GM19397 (cell line): Measurements from ENCODE around the gene JADE2.
"Not testable (repeated sequence)": the region's sequence is repeated elsewhere in the genome, so short reads cannot be mapped to it uniquely, and the experiment has no call there.

Source experiments
- ATAC-seq: cut with Tn5 transposase; IDR thresholded peaks from one replicate; pipeline ENCODE4 v1.9.1; 2021; ENCODE audit warnings: mild to moderate bottlenecking, moderate library complexity; ENCODE audit not compliant: unreplicated experiment

JADE2 gene

DNA sequence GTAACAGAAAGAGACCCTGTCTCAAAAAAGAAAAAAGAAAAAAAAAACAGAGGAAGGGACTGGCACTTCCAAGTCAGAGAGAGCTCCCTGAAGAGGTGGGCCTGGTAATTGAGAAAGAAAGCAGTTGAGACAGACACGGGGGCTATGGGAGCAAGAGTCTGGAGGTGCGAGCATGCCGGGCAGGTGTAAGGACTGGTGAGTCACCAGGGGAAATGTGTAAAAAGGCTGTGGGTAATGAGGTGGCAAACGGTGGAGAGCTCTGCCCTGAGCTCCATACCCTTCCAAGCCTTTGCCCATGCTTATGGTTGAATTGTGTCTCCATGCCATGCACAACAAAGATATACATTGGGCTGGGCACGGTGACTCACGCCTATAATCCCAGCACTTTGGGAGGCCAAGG lies 18.0 kb upstream of the JADE2 start:
- no peak for ATAC-seq

DNA sequence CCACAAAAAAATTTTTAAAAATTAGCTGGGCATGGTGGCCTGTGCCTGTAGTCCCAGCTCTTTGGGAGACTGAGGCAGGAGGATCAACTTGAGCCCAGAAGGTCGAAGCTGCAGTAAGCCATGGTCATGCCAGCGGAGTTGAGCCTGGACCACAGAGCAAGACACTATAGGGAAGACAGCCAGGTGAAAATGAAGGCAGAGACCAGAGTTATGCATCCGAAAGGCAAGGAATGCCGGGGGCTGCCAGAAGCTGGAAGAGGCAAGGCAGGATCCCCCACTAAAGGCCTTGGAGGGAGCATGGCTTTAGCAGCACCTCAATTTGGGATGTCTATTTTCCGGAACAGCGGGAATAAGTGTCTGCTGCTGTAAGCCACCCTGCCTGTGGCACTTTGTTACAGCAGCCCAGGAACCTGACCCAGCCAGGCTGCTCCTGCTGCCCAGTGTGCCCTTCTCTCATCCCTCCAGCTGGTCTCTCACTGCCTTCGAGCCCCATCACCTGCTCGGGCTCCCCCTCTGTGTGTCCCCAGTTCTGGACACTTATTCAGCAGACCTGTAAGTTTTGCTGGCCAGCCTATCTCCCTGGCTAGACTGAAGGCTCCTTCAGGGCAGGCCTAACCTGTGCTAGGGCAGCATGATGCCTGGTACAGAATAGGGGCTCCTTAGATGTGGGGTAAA lies 16.8 kb upstream of the JADE2 start:
- ATAC-seq = no peak

DNA sequence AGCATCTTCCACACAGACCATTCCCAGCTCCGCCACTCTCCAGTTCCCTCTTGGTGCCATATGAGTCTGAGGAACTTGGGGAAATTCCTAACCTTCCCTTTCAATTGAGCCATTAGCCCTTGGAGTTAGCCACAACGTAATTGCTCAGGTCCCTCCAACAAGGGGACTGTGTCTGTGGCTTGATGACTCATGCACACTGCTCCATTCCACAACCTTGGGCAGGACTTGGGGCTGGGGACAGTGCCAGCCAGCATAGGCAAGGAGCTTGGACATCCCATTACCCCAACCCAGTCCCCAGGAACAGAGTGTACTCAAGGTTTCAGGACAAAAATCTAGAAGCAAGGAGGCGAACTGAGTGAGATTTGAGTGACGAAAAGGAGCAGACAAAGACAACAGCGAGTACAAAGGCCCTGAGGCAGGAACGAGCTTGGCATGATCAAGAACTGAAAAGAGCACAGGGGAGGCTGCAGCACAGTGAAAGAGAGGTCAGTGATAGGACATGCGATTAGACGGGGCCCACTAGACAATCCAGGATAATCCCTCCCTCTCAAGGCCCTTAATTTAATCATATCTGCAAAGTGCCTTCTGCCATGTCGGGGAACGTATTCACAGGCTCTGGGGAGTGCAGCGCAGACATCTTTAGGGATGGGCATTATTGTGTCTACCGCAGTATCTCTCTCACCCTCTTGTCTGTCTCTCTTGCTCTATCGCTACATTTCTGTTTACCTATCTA lies 16.0 kb upstream of the JADE2 start:
- no peak for ATAC-seq

DNA sequence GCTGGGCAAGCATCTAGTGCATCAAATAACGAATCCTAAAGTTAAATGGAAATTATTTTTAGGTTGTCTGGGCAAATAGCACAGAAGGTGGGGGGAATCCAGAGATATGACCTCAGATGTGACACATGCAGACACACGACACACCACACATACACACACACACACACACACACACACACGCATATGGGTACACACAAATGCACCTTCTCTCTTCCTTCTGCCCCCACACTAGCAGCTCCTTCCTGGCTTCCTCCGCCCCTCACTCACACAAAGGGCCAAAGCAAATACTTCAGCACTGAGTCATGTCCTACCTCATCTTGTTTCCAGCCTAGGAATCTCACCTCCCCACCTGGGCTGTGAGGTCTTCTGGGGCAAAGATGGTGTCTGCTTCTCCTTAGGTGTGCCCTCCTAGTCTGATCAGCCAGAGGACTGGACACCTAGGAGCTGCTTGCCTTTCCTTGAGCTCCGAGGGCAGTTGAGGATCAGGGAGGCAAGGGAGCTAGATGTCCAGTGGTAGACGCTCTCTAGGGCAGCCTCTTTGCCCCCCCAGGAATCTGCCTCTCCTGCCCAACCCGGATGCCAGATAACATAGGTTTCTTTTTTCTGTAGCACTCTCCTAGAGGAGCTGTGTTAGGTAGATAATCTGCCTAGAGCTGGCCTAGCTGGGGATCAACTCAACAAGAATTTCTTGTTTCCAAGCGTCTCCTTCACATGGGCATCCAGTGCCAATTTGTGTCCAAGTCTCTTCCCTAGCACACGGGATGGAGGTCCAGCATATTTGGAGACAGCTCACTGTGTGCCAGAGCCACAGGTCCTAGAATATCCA lies 14.3 kb upstream of the JADE2 start:
- no peak for ATAC-seq

DNA sequence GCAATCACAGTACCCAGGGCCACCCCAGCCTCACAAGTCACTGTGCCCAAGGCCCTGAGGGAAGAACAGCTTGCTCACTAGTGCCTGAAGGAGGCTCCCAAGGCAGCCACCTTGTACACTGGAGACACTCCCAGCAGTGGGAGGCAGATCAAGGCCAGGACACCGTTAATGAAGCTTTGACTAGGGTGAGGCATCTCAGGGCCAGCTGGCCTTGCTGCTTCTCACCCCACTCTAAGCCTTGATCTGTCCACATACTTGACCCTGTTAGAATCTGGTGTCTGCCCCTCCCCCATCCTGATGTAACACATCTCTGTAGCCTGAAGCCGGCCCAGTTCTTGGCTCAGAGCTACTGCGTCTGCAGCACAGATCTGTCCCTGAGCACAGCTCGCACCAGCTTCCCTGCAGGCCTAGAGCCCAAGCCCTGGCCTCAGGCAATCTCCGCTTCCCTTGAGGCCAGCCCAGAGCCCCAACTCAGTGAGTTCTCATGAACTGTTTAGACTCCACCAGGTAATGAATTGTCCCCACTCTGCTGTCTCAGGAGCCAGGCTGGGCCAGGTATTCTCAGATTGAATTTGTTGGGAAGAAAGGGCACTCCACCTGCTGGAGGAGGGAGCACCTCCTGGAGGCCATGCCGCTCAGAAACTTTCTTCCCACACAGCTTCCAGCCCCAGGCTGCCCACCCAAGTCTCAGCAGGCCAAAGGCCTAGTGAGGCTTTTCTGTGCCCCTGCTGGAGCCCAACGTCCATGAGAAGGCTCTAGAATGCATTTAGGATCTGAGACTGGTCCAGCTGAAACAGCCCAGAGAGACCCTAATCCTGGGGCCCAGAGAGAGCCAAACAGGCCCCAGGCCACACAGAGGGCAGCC lies 13.4 kb upstream of the JADE2 start:
- no peak for ATAC-seq

DNA sequence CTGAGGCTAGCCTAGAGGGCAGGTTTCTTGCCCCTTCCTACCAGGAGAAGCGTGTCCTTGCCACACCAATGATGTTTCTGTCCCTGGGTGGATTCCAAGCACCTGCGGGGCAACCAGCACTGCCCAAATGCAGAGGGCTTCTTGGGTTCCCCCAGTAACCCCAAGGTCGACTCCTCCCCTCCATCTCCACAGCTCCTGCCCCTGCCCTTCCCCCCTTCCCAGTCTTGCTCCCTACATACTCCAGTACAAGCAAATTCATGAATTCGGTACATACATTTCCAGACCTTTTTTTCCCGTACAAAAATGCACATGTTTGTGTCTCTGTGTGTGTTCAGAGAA lies 12.8 kb upstream of the JADE2 start:
- ATAC-seq = no peak

DNA sequence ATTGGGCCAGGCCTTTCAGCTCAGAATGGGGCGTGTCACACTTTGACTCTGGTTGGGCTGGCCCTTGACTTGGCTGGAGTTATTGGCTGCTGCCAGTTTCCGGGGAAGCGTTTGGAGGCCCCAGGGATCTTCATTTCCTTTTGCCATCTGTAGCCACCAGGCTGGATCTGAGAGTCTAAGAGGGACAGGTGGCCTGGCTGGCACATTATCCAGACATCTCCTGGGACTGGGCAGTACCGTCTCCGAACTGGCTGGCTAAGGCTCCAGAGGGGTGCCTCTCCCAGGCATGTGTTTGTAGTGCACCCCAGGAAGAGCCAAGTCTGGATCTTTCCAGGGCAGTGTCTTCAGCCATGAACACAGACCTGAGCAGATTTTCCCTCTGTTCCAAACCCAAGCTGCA lies 9.7 kb upstream of the JADE2 start:
- ATAC-seq = no peak

DNA sequence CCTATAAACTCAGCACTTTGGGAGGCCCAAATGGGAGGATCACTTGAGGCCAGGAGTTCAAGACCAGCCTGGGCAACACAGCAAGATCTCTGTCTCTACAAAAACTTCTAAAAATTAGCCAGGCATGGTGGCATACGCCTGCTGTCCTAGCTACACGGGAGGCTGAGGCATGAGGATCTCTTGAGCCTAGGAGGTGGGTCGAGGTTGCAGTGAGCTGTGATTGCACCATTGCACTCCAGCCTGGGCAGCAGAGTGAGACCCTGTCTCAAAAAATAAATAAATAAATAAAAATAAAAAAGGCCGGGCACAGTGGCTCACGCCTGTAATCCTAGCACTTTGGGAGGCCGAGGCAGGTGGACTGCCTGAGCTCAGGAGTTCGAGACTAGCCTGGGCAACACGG lies 8.5 kb upstream of the JADE2 start:
- not testable (repeated sequence) for ATAC-seq

DNA sequence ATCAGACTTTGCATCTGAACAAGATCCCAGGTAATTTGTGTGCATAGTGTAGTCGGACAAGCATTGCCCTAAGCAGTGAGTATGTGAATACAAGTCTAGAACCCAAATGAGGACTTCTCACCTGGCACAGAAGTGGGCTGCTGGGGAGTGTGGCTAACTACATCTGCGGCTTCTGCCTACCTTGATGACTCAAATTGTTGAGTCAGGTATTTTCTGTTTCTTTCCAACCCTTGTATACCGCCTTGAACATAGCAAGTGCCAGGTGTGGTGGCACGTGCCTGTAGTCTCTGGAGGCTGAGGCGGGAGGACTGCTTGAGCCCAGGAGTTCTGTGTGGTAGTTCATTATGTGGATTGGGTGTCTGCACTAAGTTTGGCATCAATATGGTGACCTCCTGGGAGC lies 7.9 kb upstream of the JADE2 start:
- ATAC-seq = no peak

DNA sequence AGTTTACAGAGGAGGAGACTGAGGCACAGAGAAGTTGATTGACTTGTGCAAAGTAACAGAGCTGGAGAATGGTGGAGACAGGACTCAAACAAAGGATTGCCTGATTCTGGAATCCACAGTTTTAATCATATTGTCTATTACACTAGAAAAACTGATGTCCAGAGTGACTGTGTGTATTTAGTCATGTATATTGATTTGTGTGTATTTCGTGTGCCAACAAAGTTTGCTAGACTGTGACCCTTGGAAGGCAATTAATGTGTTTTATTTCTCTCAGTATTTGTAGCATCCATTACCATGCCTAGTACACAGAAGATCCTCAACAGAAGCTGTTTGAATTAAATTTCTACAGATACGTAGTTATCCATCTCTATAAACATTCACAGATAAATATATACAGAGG lies 5.5 kb upstream of the JADE2 start:
- no peak for ATAC-seq

DNA sequence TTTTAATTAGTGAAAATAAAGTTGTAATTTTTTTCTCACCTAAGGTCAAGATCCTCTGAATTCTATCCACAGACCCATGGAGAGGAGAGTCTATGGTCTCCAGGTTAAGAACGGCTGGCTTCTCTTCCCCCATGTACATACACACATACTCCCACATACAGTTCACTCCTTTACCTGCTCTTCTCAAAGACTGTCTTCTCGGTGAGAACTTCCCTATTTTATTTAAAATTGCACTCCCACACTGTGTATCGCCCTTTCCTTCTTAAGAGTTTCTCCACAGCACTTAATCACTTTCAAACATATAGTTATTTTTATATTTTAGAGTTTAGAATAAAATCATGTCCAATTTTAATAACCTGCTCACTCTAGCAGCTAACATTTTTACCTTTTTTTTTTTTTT lies 3.6 kb upstream of the JADE2 start:
- ATAC-seq = no peak

DNA sequence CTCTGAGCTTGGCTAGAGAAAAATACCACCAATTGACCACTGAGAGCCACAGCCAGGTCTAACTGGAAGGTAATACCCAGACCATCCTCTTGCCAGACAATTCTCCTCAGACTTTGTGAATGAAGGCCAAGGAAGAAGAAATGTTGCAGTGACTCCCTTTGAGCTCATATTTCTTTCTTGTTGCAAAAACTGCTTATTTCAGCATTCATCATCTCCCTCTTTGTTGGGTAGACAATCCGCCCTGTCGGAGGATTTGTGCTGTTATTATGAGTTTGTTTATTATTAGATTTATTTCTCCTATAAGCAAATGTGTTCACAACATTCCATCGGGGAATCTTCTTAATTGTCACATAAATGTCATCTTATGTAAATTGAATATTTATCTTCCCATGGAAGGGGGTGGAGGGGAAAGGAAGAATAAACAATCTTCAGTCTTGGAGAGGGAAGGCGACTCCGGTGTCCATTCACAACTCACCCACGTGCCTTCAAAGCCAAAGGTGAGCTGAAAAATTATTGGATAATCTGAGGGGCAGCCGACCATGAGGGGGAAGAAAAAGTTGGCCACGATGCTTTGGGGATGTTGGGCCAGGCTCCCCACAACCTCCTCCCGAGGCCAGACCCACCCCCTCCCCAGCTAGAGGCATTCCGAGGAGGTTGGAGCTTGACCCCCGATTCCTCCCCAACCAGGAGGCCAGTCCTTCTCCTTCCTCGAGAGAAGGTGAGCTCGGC lies 1.8 kb upstream of the JADE2 start:
- no peak for ATAC-seq

DNA sequence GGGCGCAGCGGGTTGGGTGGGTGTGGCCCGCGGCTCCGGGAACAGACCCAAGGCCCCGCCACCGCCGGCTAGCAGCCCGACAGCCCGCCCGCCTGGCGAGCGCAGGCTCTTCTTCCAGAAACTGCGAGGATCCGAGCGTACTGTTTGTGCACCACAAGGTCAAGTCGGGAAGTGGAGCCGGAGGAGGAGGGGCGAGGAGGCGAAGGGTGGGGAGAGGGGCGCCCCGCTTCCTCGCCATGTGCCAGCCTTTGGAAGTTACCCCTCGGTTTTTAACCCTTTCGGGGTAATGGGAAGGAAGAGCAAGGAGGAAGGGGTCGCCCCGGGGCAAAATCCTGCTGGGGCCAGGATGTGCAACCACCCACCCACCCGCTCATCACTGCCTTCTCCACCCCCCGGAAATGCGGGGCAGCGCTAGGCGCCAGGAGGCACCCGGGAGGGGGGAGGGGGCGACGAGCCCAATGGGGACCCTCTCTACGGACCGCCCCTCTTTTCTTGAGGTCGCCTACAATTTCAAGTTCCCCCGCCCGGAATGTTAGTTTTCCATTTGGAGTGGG lies 1.1 kb upstream of the JADE2 start:
- ATAC-seq = no peak

DNA sequence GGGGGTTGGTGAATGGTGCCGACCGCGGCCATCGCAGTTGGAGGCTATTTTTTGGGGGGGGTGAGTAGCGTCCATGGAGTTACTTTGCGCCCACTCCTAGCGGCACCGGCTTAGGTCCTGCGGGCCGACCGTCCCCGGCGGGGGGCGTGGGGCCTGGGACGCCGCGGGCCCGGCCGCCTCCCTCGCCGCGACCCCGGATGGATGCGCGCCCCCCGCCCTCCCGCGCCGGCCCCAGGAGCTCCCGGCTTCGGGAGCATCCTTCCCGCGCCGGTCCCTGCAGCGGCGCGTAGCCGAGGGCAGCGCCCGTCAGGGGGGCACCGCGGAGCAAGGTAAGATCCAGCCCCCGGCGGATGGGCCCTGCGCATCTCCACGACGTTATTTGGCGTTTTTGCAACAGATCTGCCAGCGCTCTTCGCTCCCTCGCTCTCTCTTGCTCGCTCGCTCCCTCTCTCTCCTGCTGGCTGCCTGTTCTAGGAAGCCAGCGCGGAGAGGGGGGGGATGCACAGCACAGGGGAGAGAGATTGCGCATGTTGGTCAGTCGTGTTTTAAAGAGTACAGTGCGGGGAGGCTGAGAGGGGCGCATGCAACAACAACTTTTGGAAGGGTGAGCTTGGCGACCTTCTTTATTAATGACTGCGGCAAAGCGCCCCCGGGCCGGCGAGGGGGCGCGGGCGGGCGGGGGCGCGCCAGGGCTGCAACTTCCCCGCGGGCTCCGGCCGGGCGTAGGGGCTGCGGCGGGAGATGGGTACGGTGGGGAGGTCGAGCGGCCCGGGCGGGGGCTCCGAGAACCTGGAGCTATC lies 413 bp downstream of the JADE2 start:
- ATAC-seq = peak; percentile 5

DNA sequence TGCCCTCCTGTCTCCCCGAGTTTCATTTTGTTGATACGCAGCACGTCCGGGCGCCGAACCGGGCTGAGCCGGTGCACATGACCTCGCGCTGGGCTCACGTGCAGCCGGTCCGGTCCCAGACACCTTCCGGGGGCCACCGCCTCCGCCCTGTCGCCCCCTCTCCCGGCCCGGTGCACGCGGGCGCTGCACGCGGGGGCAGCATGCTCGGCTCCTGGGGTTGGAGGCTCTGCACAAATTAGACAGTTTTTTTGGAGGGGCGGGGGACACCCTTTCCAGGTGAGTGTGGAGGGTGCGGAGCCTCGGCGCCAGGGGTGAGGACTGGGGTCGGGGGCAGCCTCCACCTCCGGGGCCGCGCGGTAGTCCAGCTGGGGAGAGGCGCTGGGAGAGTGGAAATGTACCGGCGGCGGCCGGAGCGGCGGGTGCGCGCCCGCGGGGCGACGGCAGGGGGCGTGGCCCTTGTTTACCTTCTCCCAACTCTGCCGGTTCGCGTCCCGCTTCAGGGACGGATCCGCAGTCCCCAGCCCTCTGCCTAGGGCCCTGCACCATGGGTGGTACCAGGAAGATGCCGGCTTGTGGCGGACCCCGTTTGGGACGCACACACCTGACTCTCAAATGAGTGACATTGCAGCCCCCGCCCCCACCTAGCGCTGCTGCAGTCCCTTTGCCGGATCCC lies 1.1 kb downstream of the JADE2 start:
- ATAC-seq = peak; percentile 24

DNA sequence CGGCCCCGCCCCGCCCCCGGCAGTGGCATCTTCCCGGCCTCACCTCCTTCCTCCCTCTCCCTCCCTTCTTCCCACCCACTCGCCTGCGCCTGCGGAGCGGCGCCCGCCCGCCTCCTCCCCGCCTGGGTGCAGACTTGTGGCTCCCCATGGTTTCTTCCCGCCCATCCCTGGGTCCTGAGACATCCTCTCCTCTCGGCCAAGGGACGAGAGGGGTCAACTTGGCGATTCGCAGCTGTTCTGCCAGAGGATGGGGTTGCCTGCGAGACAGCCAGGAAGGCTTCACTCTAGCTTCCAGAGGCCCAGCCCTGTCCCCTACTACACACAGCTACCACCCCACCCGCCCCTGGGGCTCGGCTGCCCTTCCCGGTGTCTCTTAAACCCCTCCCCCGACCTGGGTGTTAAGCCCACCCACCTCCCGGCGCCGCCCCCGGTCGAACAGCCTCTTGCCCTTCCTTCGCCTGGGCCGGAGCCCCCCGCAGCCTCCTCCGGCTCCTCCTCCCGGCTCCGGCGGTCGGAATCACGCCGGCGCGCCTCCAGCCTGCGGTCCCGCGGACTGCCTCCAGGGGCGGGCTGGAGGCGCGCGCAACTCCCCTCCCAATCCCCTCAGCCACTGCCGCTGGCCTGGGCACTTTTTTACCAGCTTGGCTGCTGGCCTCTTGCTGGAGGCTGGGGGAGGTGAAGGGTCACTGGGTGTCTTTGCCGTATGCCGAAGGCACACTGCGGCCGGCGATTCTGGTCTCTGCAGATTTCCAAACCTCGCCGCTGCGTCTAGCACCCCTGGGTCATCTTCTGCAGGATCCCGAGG lies 1.9 kb downstream of the JADE2 start:
- peak; percentile 42 for ATAC-seq

DNA sequence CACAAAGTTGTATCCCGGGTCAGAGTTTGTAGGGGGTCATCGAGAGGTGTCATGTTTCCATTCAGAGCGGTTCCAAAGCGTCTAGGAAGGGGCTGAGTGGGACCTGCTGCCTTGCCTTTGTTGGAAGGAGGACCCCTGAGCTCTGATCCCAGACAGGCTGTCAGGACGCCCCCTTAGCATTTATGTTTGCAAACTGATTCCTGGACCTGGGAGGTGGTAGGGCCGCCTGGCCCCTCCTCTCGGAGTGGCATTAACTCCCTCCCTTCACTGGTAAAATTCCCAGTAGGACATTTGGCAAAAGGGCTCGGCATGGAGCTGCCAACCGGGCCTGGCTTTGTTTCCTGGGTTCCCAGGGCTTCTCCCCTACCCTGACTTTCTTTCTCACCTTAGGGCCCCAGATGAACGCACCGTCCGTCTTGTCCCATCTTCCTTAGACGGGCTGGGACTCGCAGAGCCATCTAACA lies 2.5 kb downstream of the JADE2 start:
- ATAC-seq = no peak

DNA sequence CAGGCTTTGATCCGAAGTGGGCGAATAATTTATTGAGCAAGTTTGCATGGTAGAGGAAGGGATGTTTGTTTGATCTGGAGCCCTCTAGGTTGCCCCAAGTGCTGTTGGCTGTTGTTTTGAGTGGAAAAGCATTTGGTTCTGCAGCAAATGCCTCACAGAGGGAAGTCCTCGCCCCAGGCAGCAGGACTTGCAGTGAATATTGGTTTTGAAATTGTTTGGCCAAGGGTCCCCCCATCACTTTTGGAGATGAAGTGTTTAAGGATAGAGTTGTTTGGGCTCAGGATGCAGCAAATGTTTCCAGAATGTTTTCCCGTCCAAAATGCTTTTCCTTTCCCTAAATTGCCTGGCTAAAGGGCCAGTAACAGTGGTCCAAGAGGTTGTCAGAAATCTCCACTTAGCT lies 3.1 kb downstream of the JADE2 start:
- no peak for ATAC-seq
